ENCODE data around the gene OSBPL2. TPM values are rescaled to one million over a fixed set of nuclear protein-coding genes. Genes with fewer than 3 reads are reported as not detected.

The OSBPL2 gene
- total RNA-seq, 1 donor from 2014 or later, result 28.4 TPM

- Mint-ChIP-seq H3K4me1 (peaks cover 13% of the 10 kb centered on the region), H3K9me3 (no peaks in the 10 kb centered on the region), H3K36me3 (peaks cover 10% of the 10 kb centered on the region), H3K27ac (no peak overlapping the region), H3K4me3 (no peak overlapping the region), H3K27me3 (ENCODE audit: insufficient read depth, low read depth) (peaks cover 2% of the 10 kb centered on the region)
- TF ChIP-seq EZH2 (IDR thresholded peaks at IDR 0.05) (no peak), EZH2phosphoT487 (IDR thresholded peaks at IDR 0.05) (no peak), CTCF (IDR thresholded peaks at IDR 0.05) (no peak)
- Histone ChIP-seq H3K27ac (no peak overlapping the region), H3K9me3 (ENCODE audit: low read depth) (no peaks in the 10 kb centered on the region), H3K4me2 (no peak overlapping the region), H3K79me2 (ENCODE audit: low read depth) (peaks cover 36% of the 10 kb centered on the region), H4K20me1 (ENCODE audit: low read depth) (peaks cover 71% of the 10 kb centered on the region), H3K36me3 (no peaks in the 10 kb centered on the region), H3F3A (ENCODE audit: low read depth) (no peaks in the 10 kb centered on the region), H3K27me3 (no peaks in the 10 kb centered on the region), H3K9ac (no peak overlapping the region), H2AFZ (replicated peaks) (no peak overlapping the region), H3K4me1 (peaks cover 7% of the 10 kb centered on the region), H3K4me3 (no peak overlapping the region)
- DNase-seq (ENCODE audit: low spot score), result no peak
These were observed 17.7 kb downstream of the OSBPL2 start for GRCh38 chr20:62255976-62256375.

GRCh38 chr20:62258499-62259293, 20.4 kb downstream of the OSBPL2 start:
- no peak overlapping the region for H3K4me3 Mint-ChIP-seq
- Histone ChIP-seq H4K20me1 (ENCODE audit: low read depth) (peaks cover 46% of the 10 kb centered on the region), H3K4me3 (no peak overlapping the region), H3F3A (ENCODE audit: low read depth) (no peaks in the 10 kb centered on the region), H3K27ac (no peak overlapping the region), H3K27me3 (no peaks in the 10 kb centered on the region), H3K36me3 (no peaks in the 10 kb centered on the region), H3K4me1 (peaks cover 3% of the 10 kb centered on the region), H3K4me2 (no peak overlapping the region), H2AFZ (replicated peaks) (no peak overlapping the region), H3K9ac (no peak overlapping the region), H3K9me3 (ENCODE audit: low read depth) (no peaks in the 10 kb centered on the region), H3K79me2 (ENCODE audit: low read depth) (peaks cover 12% of the 10 kb centered on the region)
- TF ChIP-seq EZH2phosphoT487 (IDR thresholded peaks at IDR 0.05), result no peak
- no peak for DNase-seq (ENCODE audit: low spot score)
- no peaks in the 10 kb centered on the region for H3K9me3 Mint-ChIP-seq
- H3K36me3 Mint-ChIP-seq, result peaks cover 20% of the 10 kb centered on the region
- peak overlapping the region; percentile 39 for H3K27ac Mint-ChIP-seq
- H3K27me3 Mint-ChIP-seq (ENCODE audit: insufficient read depth, low read depth), result no peaks in the 10 kb centered on the region
- H3K4me1 Mint-ChIP-seq, result peaks cover 13% of the 10 kb centered on the region

- no peaks in the 10 kb centered on the region for H3K4me1 ChIP-seq
- no peak overlapping the region for H3K27ac ChIP-seq
- H3K79me2 ChIP-seq (ENCODE audit: low read depth), result peaks cover 12% of the 10 kb centered on the region
- peaks cover 9% of the 10 kb centered on the region for H3K4me1 Mint-ChIP-seq
- no peak overlapping the region for H3K4me3 ChIP-seq
- no peak overlapping the region for H3K4me2 ChIP-seq
- H3K4me3 Mint-ChIP-seq, result no peak overlapping the region
- peaks cover 21% of the 10 kb centered on the region for H3K36me3 Mint-ChIP-seq
- H3K36me3 ChIP-seq, result no peaks in the 10 kb centered on the region
- H3K27me3 ChIP-seq, result no peaks in the 10 kb centered on the region
- no peaks in the 10 kb centered on the region for H3K9me3 ChIP-seq (ENCODE audit: low read depth)
- TF ChIP-seq EZH2phosphoT487 (IDR thresholded peaks at IDR 0.05), result no peak
- no peak for TF ChIP-seq EZH2 (IDR thresholded peaks at IDR 0.05)
- no peak for TF ChIP-seq CTCF (IDR thresholded peaks at IDR 0.05)
- no peak overlapping the region for H3K9ac ChIP-seq
- no peak overlapping the region for H3K27ac Mint-ChIP-seq
- H3F3A ChIP-seq (ENCODE audit: low read depth), result no peaks in the 10 kb centered on the region
- H2AFZ ChIP-seq (replicated peaks), result no peak overlapping the region
- H3K9me3 Mint-ChIP-seq, result no peaks in the 10 kb centered on the region
- no peak for DNase-seq (ENCODE audit: low spot score)
- peaks cover 41% of the 10 kb centered on the region for H4K20me1 ChIP-seq (ENCODE audit: low read depth)
- H3K27me3 Mint-ChIP-seq (ENCODE audit: insufficient read depth, low read depth), result no peaks in the 10 kb centered on the region
These were observed 20.9 kb downstream of the OSBPL2 start for GRCh38 chr20:62259294-62259565.

- no peak overlapping the region for H3K4me3 Mint-ChIP-seq
- H3K9me3 Mint-ChIP-seq, result peaks cover 5% of the 10 kb centered on the region
- DNase-seq (ENCODE audit: low spot score), result no peak
- no peaks in the 10 kb centered on the region for H3K9me3 ChIP-seq (ENCODE audit: low read depth)
- H3K27me3 ChIP-seq, result no peaks in the 10 kb centered on the region
- H3K4me3 ChIP-seq, result no peak overlapping the region
- H3F3A ChIP-seq (ENCODE audit: low read depth), result no peaks in the 10 kb centered on the region
- H3K36me3 Mint-ChIP-seq, result peaks cover 39% of the 10 kb centered on the region
- H2AFZ ChIP-seq (replicated peaks), result no peak overlapping the region
- peaks cover 27% of the 10 kb centered on the region for H4K20me1 ChIP-seq (ENCODE audit: low read depth)
- H3K4me1 Mint-ChIP-seq, result peaks cover 8% of the 10 kb centered on the region
- H3K36me3 ChIP-seq, result peaks cover 6% of the 10 kb centered on the region
- no peak overlapping the region for H3K27ac ChIP-seq
- H3K9ac ChIP-seq, result no peak overlapping the region
- H3K79me2 ChIP-seq (ENCODE audit: low read depth), result no peaks in the 10 kb centered on the region
- no peaks in the 10 kb centered on the region for H3K27me3 Mint-ChIP-seq (ENCODE audit: insufficient read depth, low read depth)
- no peaks in the 10 kb centered on the region for H3K4me1 ChIP-seq
- TF ChIP-seq EZH2phosphoT487 (IDR thresholded peaks at IDR 0.05) (no peak), EZH2 (IDR thresholded peaks at IDR 0.05) (no peak), CTCF (IDR thresholded peaks at IDR 0.05) (no peak)
- H3K27ac Mint-ChIP-seq, result peak overlapping the region; percentile 76
- no peak overlapping the region for H3K4me2 ChIP-seq
These were observed 23.7 kb downstream of the OSBPL2 start for GRCh38 chr20:62262064-62262463.

Measured in neural progenitor cell (in vitro differentiated cells).